T-helper 9 cell (primary cell): ENCODE results near the gene TNK2.
"Not testable (repeated sequence)": the region's sequence is repeated elsewhere in the genome, so short reads cannot be mapped to it uniquely, and the experiment has no call there.

Experiments
- DNase-seq: peaks from one replicate; pipeline ENCODE4 v3.0.0-alpha.2; 2020

The TNK2 gene

GRCh38 chr3:195844671-195845218 is 63.6 kb downstream of the TNK2 start:
- DNase-seq = no peak

- DNase-seq = no peak
These were observed 68.9 kb downstream of the TNK2 start for GRCh38 chr3:195839260-195840010.

- DNase-seq = no peak
These were observed 69.6 kb downstream of the TNK2 start for GRCh38 chr3:195838714-195839113.

- DNase-seq = no peak
These were observed 71.7 kb downstream of the TNK2 start for GRCh38 chr3:195836476-195837135.

GRCh38 chr3:195835791-195836190 is 72.6 kb downstream of the TNK2 start:
- no peak for DNase-seq

GRCh38 chr3:195834675-195835583 is 73.4 kb downstream of the TNK2 start:
- DNase-seq = no peak

- no peak for DNase-seq
These were observed 78.5 kb downstream of the TNK2 start for GRCh38 chr3:195829897-195830254.

GRCh38 chr3:195828762-195829161 is 79.6 kb downstream of the TNK2 start:
- no peak for DNase-seq

GRCh38 chr3:195825857-195826804 is 82.2 kb downstream of the TNK2 start:
- no peak for DNase-seq

GRCh38 chr3:195825191-195825588 is 83.2 kb downstream of the TNK2 start:
- no peak for DNase-seq

- not testable (repeated sequence) for DNase-seq
These were observed 83.7 kb downstream of the TNK2 start for GRCh38 chr3:195824425-195825190.

- no peak for DNase-seq
These were observed 84.4 kb downstream of the TNK2 start for GRCh38 chr3:195823999-195824398.

- DNase-seq = no peak
These were observed 85.1 kb downstream of the TNK2 start for GRCh38 chr3:195823280-195823679.

- no peak for DNase-seq
These were observed 86.1 kb downstream of the TNK2 start for GRCh38 chr3:195822131-195822696.

- DNase-seq = no peak
These were observed 86.8 kb downstream of the TNK2 start for GRCh38 chr3:195821403-195822130.

GRCh38 chr3:195820901-195821300 is 87.5 kb downstream of the TNK2 start:
- DNase-seq = no peak

- DNase-seq = no peak
These were observed 88.2 kb downstream of the TNK2 start for GRCh38 chr3:195820186-195820585.

- no peak for DNase-seq
These were observed 90.0 kb downstream of the TNK2 start for GRCh38 chr3:195818301-195818700.

- DNase-seq = no peak
These were observed 90.7 kb downstream of the TNK2 start for GRCh38 chr3:195817578-195818135.
